WI38 (cell line): ENCODE data around the gene SDHAF2.

ENCODE experiments used
- H3K4me3 ChIP-seq: 2 replicates; pipeline ENCODE4 v1.5.1; 2011; ENCODE audit warnings: low read depth, mild to moderate bottlenecking, control low read depth, low read length
- TF ChIP-seq, protein P1 (sequence below): IDR thresholded peaks from 2 replicates; pipeline ENCODE4 v1.5.1; 2012; ENCODE audit warnings: low read depth, mild to moderate bottlenecking, control low read depth, low read length

The SDHAF2 gene

DNA sequence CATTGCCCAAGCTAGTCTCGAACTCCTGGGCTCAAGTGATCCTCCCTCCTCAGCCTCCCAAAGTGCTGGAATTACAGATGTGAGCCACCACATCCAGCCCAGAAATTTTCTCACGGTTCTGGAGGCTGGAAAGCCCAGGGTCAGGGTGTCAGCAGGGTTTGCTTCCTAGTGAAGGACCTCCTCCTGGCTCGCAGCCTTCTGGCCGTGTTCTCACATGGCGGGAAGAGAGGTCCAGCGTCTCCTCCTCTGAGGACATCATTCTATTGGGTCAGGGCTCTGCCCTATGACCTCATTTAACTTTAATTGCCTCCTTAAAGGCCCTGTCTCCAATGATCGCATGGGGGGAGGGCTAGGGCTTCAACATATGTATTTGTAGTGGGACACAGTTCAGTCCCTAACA is 38.1 kb downstream of the SDHAF2 start:
- TF ChIP-seq, protein P1, sequence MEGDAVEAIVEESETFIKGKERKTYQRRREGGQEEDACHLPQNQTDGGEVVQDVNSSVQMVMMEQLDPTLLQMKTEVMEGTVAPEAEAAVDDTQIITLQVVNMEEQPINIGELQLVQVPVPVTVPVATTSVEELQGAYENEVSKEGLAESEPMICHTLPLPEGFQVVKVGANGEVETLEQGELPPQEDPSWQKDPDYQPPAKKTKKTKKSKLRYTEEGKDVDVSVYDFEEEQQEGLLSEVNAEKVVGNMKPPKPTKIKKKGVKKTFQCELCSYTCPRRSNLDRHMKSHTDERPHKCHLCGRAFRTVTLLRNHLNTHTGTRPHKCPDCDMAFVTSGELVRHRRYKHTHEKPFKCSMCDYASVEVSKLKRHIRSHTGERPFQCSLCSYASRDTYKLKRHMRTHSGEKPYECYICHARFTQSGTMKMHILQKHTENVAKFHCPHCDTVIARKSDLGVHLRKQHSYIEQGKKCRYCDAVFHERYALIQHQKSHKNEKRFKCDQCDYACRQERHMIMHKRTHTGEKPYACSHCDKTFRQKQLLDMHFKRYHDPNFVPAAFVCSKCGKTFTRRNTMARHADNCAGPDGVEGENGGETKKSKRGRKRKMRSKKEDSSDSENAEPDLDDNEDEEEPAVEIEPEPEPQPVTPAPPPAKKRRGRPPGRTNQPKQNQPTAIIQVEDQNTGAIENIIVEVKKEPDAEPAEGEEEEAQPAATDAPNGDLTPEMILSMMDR = no peak
- no peak overlapping the region for H3K4me3 ChIP-seq

DNA sequence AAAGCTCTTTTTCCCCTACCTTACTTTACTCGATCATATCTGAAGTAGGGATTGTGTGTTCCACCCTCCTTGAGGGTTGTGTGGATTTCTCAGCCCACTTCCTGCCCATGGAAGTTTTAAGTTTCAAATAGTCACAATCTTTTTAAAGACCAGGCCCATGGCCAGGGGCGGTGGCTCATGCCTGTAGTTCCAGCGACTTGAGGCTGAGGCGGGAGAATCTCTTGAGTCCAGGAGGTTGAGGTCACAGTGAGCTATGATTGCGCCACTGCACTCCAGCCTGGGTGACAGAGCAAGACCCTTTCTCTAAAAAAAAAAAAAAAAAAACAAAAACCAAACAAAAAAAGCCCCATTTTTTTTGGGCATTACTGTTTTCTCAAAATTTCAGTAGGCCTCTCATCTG is 42.4 kb downstream of the SDHAF2 start:
- TF ChIP-seq, protein P1 = no peak
- H3K4me3 ChIP-seq = no peak overlapping the region

DNA sequence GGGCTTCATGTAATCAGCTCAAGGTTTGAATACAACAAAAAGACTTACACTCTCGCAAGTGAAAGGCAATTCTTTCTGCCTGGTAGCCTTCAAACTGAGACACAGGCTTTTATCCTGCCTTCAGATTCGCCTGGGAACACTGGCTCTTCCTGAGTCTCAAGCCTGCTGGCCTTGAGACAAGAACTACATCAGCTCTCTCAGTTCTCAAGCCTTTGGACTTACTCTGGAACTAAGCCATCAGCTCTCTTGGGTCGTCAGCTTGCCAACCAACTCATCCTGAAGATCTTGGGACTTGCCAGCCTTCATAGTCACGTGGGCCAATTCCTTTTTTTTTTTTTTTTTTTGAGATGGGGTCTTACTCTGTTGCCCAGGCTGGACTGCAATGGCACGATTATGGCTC is 42.9 kb downstream of the SDHAF2 start:
- TF ChIP-seq, protein P1 = no peak
- H3K4me3 ChIP-seq = no peak overlapping the region

DNA sequence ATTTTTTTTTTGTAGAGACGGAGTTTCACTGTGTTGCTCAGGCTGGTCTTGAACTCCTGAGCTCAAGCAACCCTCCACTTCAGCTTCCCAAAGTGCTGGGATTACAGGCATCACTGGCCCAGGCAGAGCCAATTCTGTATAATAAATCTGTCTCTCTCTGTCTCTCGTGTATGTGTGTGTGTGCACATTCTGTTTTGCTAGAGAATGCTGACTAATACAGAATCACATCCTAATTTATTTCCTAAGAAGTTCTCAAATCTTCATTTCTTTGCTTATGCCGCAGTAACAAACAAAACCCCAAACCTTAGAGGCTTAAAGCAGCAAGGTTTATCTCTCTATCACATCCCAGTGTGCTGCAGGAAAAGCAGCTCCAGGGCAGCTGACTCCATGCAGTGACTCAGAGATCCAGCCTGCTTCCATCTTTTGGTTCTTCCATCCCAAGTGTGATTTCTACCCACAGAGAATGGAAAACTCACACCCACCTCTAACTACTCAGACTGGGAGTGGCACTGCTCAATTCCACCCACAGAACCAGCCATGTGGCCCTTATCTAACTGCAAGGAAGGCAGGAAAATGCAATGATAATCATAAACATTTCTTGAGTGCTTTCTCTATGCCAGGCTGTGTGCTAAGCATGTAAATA is 43.6 kb downstream of the SDHAF2 start:
- TF ChIP-seq, protein P1 = no peak
- H3K4me3 ChIP-seq = no peak overlapping the region

DNA sequence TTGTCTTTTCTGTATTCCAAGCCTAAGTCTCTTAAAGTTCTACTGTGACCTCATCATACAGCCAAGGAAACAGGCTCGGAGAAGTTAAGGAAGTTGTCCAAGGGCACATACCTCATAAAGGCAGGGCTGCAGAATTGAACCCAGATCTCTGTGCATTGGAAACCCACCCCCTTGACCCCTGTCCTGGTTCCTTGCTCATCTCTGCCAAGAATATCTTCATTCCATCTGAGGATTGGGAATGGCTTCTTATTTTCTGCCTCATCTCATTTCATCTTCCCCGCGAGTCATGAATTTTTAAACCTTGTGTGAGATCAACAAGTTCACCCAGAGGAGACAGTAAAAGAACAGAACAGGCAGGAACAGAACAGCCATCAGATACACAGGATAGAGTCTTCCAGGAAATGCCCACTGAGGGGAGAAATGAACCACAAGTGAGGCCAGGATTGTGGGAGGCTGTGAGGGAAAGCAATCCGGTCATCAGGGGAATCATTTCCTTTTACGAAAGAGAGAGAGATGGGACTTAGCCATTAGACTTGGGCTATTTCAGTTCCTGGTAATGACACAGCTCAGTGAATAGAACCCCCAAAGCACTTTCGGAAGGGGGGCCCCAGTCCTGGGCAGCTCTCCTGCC is 44.2 kb downstream of the SDHAF2 start:
- TF ChIP-seq, protein P1 = no peak
- H3K4me3 ChIP-seq = no peak overlapping the region

DNA sequence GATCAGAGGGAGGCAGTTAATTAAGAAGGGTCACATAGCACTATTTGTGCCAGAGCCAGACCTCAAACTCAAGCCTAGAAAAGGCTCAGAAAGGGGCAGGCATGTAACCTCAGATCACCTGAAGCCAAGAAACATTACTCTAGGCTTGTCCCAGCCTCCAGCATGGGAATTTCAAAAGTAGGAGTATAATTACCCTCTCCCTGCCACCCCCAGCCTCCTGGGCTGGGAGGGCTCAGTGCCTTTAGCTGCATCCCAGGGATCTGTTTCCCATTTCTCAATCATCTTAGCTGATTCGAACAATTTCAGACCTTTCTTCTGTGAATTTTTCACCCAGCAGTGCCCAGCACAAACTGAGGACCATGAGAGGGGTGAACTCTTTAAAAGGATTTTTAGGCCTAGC is 45.5 kb downstream of the SDHAF2 start:
- TF ChIP-seq, protein P1 = no peak
- no peak overlapping the region for H3K4me3 ChIP-seq

DNA sequence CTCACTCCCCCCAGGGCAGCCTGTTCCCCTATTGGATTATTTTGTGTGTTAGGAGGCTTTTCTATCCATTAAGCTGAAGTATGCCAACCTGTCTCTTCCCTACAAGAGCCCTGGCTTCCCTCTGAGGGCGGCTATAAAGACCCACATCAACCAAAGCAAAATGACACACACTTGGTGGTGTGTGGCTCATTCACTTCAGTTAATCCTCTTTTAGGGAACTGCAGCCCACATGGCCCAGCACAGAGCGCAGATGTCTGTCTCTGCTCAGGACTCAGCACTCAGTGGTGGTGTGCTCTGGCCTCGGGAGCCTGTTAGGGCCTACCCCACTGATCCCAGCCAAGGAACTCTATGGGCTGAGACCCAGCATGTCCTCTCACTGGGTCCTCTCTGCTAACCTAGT is 46.4 kb downstream of the SDHAF2 start:
- TF ChIP-seq, protein P1 = no peak
- no peak overlapping the region for H3K4me3 ChIP-seq
